HCT116 (cell line): ENCODE measurements around the gene MAP2K3. TPM values are rescaled to one million over a fixed set of nuclear protein-coding genes. Genes with fewer than 3 reads are reported as not detected.

ENCODE experiments used
- ATAC-seq: fragments of 200-7000 bp; cut with Tn5 transposase; 2 replicates; pipeline ENCODE4 v1.9.1; 2020; ENCODE audit warnings: mild to moderate bottlenecking, moderate library complexity
- BruUV-seq: library from RNA; stranded (reverse); fragments of 400-500 nt; replicated peaks from 2 replicates; lab custom pipeline; 2021; lab: Mats Ljungman, UMichigan
- CTCF ChIA-PET: fragments of 300-600 bp; sonication (Branson Sonifier 250); formaldehyde crosslinking; loops from one replicate; lab custom pipeline; 2021; ENCODE audit warnings: antibody characterized with exemption; lab: Charles Lee
- POLR2A ChIA-PET: fragments of 300-600, 350-600 bp; sonication (Branson Sonifier 250); formaldehyde crosslinking; loops from one replicate; lab custom pipeline; 2021; ENCODE audit warnings: antibody characterized with exemption; lab: Charles Lee
- RAD21 ChIA-PET, 2 experiments: fragments of 300-600 bp; sonication (Branson Sonifier 250); formaldehyde crosslinking; loops; one replicate each; lab custom pipeline; 2023; ENCODE audit warnings: low total read pairs in 2 of 2; ENCODE audit not compliant: uncharacterized antibody in 2 of 2, unreplicated experiment in 2 of 2, low non-redundant PET in 1 of 2; lab: Charles Lee
- DNase-seq: peaks from one replicate; pipeline ENCODE4 v3.0.0-alpha.2; 2010; ENCODE audit warnings: low read depth, low spot score
- H2AFZ ChIP-seq: fragments of 200-600 bp; shearing (Covaris generic), sonication (generic); 2 replicates; pipeline ENCODE4 v1.6.1; 2017; ENCODE audit warnings: low read depth, mixed run types, mixed read lengths, antibody characterized with exemption, low read length; ENCODE audit not compliant: poor library complexity, severe bottlenecking
- H3K27ac ChIP-seq: 2 replicates; pipeline ENCODE4 v1.5.1; 2012; ENCODE audit warnings: low read depth, low read length
- H3K27me3 ChIP-seq: fragments of 200-600 bp; sonication (generic); 2 replicates; pipeline ENCODE4 v1.6.1; 2016; ENCODE audit warnings: mixed run types, low read length, mixed read lengths; ENCODE audit not compliant: insufficient read depth
- H3K36me3 ChIP-seq, 2 experiments: fragments of 200-500 bp in 1 of 2; fragments of 200-600 bp in 1 of 2; sonication (Bioruptor generic) in 1 of 2; sonication (generic) in 1 of 2; 2 replicates each; pipeline versions ENCODE4 v1.5.1 to v1.6.1; 2014 to 2016; ENCODE audit warnings: low read length in 2 of 2, inconsistent platforms in 1 of 2, mixed read lengths in 1 of 2, mixed run types in 1 of 2; ENCODE audit not compliant: insufficient read depth in 2 of 2, control insufficient read depth in 1 of 2
- H3K4me1 ChIP-seq, 2 experiments: fragments of 200-600 bp in 1 of 2; sonication (generic) in 1 of 2; 2 replicates each; pipeline versions ENCODE4 v1.5.1 to v1.6.1; 2012 to 2017; ENCODE audit warnings: low read length in 2 of 2, inconsistent platforms in 1 of 2, mild to moderate bottlenecking in 1 of 2, mixed read lengths in 1 of 2, mixed run types in 1 of 2, moderate library complexity in 1 of 2; ENCODE audit not compliant: insufficient read depth in 2 of 2, control insufficient read depth in 1 of 2
- H3K4me2 ChIP-seq: fragments of 200-600 bp; sonication (generic); 2 replicates; pipeline ENCODE4 v1.6.1; 2017; ENCODE audit warnings: mixed run types, low read length, mixed read lengths
- H3K4me3 ChIP-seq, 2 experiments: fragments of 200-600 bp in 1 of 2; sonication (generic) in 1 of 2; replicated peaks in 1 of 2; 2 replicates each; pipeline ENCODE4 v1.5.1; 2011 to 2016; ENCODE audit warnings: low read length in 2 of 2, control low read depth in 1 of 2, low read depth in 1 of 2, mild to moderate bottlenecking in 1 of 2, mixed read lengths in 1 of 2, mixed run types in 1 of 2
- H3K79me2 ChIP-seq: fragments of 200-600 bp; sonication (generic); 2 replicates; pipeline ENCODE4 v1.6.1; 2017; ENCODE audit warnings: mild to moderate bottlenecking, mixed run types, low read length, moderate library complexity, mixed read lengths; ENCODE audit not compliant: insufficient read depth
- H3K9ac ChIP-seq: fragments of 200-600 bp; sonication (generic); 2 replicates; pipeline ENCODE4 v1.6.1; 2016; ENCODE audit warnings: low read length, mixed read lengths
- H3K9me2 ChIP-seq: fragments of 200-600 bp; sonication (generic), shearing (Covaris generic); 2 replicates; pipeline ENCODE4 v1.6.1; 2017; ENCODE audit warnings: mixed run types, mild to moderate bottlenecking, moderate library complexity; ENCODE audit not compliant: insufficient read depth
- H3K9me3 ChIP-seq, 2 experiments: fragments of 200-500 bp in 1 of 2; fragments of 200-600 bp in 1 of 2; sonication (Bioruptor generic) in 1 of 2; sonication (generic) in 1 of 2; 2 replicates each; pipeline ENCODE4 v1.6.1; 2014 to 2017; ENCODE audit warnings: low read length in 2 of 2, mixed read lengths in 2 of 2, inconsistent platforms in 1 of 2, low read depth in 1 of 2, mild to moderate bottlenecking in 1 of 2, mixed run types in 1 of 2, moderate library complexity in 1 of 2; ENCODE audit not compliant: control insufficient read depth in 1 of 2, insufficient read depth in 1 of 2
- H4K20me1 ChIP-seq: fragments of 200-600 bp; sonication (generic), shearing (Covaris generic); 2 replicates; pipeline ENCODE4 v1.6.1; 2017; ENCODE audit warnings: mixed run types, mild to moderate bottlenecking, moderate library complexity; ENCODE audit not compliant: insufficient read depth
- ELF1 ChIP-seq: IDR thresholded peaks from 2 replicates; pipeline ENCODE4 v1.6.1; 2012; ENCODE audit warnings: low read depth, borderline replicate concordance
- EZH2 ChIP-seq: fragments of 200-600 bp; sonication (generic); IDR thresholded peaks from 2 replicates; pipeline ENCODE4 v1.6.1; 2017; ENCODE audit warnings: antibody characterized with exemption, mixed run types
- EZH2phosphoT487 ChIP-seq: fragments of 200-600 bp; IDR thresholded peaks from 2 replicates; pipeline ENCODE4 v1.6.1; 2018; ENCODE audit warnings: antibody characterized with exemption, borderline replicate concordance
- FOSL1 ChIP-seq: IDR thresholded peaks from 2 replicates; pipeline ENCODE4 v1.6.1; 2012; ENCODE audit warnings: low read depth
- JUND ChIP-seq: IDR thresholded peaks from 2 replicates; pipeline ENCODE4 v1.6.1; 2012
- POLR2A ChIP-seq: IDR thresholded peaks from 2 replicates; pipeline ENCODE4 v1.7.0; 2011; ENCODE audit warnings: borderline replicate concordance; ENCODE audit not compliant: insufficient read depth, insufficient read length; ENCODE audit errors: extremely low read depth
- POLR2AphosphoS5 ChIP-seq: IDR thresholded peaks from 2 replicates; pipeline ENCODE4 v1.6.1; 2011; ENCODE audit warnings: mild to moderate bottlenecking, low read depth, low read length, moderate library complexity
- RAD21 ChIP-seq: IDR thresholded peaks from 2 replicates; pipeline ENCODE4 v1.6.1; 2012; ENCODE audit warnings: low read depth, mild to moderate bottlenecking
- SIN3A ChIP-seq: IDR thresholded peaks from 2 replicates; pipeline ENCODE4 v1.6.1; 2012; ENCODE audit warnings: low read depth
- YY1 ChIP-seq: IDR thresholded peaks from 2 replicates; pipeline ENCODE4 v1.6.1; 2011; ENCODE audit warnings: low read length, low read depth, moderate library complexity, mild to moderate bottlenecking; ENCODE audit not compliant: insufficient replicate concordance; ENCODE audit errors: extremely low read depth
- intact Hi-C: fragments of 100-400 bp; cut with micrococcal nuclease; formaldehyde crosslinking; loops from 2 replicates; pipeline ENCODE4 v1.10.0; 2022
- total RNA-seq: library from RNA; stranded (reverse); gene quantifications from one replicate; pipeline ENCODE4 v1.2.1, GENCODE V29; 2021; ENCODE audit not compliant: unreplicated experiment
- TF ChIP-seq, protein P1 (sequence below): IDR thresholded peaks from 2 replicates; pipeline ENCODE4 v1.6.1; 2012
- TF ChIP-seq, protein P2 (sequence below), 3 experiments: fragments of 200-600 bp in 1 of 3; sonication (generic) in 1 of 3; IDR thresholded peaks in 2 of 3; conservative IDR thresholded peaks in 1 of 3; 2 replicates each; pipeline ENCODE4 v1.5.1; 2012 to 2017; ENCODE audit warnings: low read depth in 2 of 3, low read length in 2 of 3, antibody characterized with exemption in 1 of 3, borderline replicate concordance in 1 of 3, control low read depth in 1 of 3, mild to moderate bottlenecking in 1 of 3, mixed read lengths in 1 of 3, mixed run types in 1 of 3, moderate library complexity in 1 of 3; ENCODE audit not compliant: insufficient read depth in 1 of 3
- TF ChIP-seq, protein P3 (sequence below): IDR thresholded peaks from 2 replicates; pipeline ENCODE4 v1.6.1; 2012; ENCODE audit warnings: low read depth

MAP2K3 gene
- total RNA-seq, 1 experiment from 2014 or later: 96.7 TPM

DNA sequence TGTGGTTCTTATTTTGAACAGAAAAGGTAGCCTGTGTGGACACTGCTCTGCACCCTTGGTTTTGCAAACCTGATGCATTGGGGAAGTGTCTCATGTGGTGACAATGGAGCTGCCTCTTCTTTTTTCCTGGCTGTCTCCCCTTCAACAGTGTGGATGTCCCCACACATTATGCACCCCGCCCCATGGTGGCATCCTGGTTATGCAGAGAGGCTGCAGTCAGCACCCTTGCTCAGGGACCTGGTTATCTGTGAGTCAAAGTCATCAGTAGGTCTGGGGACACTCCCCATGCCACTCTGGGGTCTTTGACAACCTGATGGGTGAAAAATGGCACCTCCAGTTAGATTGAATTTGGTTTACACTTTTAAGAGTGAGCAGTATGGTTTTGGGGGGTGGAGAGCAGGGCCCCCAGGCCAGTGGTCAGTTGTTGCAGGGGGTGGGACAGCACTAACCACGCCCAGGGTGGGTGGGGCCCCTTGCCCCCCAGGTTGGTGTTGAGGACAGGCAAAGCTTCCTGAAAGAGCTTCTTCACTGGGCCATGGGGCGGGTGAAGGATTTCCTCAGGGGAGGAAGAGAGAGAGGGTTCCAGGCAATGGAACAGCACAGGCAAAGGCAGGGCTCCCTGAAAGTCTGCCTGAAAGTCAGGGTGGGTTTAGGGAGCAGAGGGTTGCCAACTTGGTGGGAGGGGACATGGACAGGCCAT, 67.0 kb downstream of the MAP2K3 start:
- H3K9me2 ChIP-seq: no peaks in the 10 kb centered on the region
- H3K27ac ChIP-seq: no peak overlapping the region
- H3K9me3 ChIP-seq: no peaks in the 10 kb centered on the region
- no peak for DNase-seq
- no TSS peak for BruUV-seq
- no peak overlapping the region for H3K4me3 ChIP-seq
- no peak overlapping the region for H3K4me2 ChIP-seq
- POLR2A ChIA-PET: no interaction called here
- no peak for TF ChIP-seq EZH2phosphoT487
- no peaks in the 10 kb centered on the region for H3K27me3 ChIP-seq
- RAD21 ChIA-PET: no interaction called here
- H3K79me2 ChIP-seq: no peaks in the 10 kb centered on the region
- H2AFZ ChIP-seq: no peak overlapping the region
- intact Hi-C loops: no loop called here
- no peak overlapping the region for H3K9ac ChIP-seq
- H3K4me1 ChIP-seq: peaks cover 2 to 5% of the 10 kb centered on the region in 2 experiments; a peak in 1 of 4 replicates
- H3K36me3 ChIP-seq: no peaks in the 10 kb centered on the region
- CTCF ChIA-PET: no interaction called here
- H4K20me1 ChIP-seq: no peaks in the 10 kb centered on the region
- no peak for ATAC-seq

DNA sequence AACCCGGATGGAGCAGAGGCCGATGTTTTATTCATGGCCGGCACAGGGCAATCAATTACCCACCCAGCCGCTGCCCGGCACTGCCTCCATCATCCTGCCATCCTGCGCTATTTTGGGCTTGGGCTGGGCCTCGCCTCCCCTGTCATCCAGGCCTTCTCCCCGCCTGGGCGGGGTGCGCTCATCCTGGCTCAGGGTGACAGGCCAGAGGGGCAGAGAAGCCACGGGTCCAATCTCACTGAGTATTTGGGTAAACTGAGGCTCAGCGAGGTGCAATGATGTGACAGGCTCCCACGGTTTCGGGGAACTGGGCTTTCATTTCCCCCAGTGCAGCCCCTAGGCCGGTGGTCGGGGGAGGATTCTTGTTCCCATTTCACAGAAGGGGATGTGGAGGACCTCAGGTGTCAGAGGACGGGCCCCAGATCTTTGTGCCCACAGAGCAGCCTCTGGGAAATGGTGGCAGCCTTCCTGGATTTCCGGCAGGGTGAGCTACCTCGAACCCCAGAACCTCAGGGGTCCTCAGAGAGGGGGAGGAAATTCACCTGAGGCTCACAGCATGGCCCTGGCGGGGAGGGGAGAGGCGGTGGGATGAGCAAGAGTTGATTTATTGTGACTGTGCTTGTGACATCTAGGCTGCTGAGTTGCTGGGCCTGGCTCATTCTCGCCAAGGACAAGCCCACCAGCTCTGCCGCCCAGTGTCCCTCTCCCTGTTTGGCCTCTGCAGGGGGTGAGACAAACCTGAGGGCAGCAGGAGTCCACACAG, 67.9 kb downstream of the MAP2K3 start:
- no peaks in the 10 kb centered on the region for H4K20me1 ChIP-seq
- TF ChIP-seq FOSL1: no peak
- no peak for TF ChIP-seq POLR2AphosphoS5
- no peak for TF ChIP-seq EZH2
- no peak for TF ChIP-seq JUND
- no peak for TF ChIP-seq ELF1
- TF ChIP-seq RAD21: no peak
- TF ChIP-seq, protein P1, sequence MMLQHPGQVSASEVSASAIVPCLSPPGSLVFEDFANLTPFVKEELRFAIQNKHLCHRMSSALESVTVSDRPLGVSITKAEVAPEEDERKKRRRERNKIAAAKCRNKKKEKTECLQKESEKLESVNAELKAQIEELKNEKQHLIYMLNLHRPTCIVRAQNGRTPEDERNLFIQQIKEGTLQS: no peak
- TF ChIP-seq, protein P2, sequence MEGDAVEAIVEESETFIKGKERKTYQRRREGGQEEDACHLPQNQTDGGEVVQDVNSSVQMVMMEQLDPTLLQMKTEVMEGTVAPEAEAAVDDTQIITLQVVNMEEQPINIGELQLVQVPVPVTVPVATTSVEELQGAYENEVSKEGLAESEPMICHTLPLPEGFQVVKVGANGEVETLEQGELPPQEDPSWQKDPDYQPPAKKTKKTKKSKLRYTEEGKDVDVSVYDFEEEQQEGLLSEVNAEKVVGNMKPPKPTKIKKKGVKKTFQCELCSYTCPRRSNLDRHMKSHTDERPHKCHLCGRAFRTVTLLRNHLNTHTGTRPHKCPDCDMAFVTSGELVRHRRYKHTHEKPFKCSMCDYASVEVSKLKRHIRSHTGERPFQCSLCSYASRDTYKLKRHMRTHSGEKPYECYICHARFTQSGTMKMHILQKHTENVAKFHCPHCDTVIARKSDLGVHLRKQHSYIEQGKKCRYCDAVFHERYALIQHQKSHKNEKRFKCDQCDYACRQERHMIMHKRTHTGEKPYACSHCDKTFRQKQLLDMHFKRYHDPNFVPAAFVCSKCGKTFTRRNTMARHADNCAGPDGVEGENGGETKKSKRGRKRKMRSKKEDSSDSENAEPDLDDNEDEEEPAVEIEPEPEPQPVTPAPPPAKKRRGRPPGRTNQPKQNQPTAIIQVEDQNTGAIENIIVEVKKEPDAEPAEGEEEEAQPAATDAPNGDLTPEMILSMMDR (IDR thresholded peaks at IDR 0.05 in 2 of 3, conservative IDR thresholded peaks at IDR 0.05 in 1 of 3; ENCODE audit: borderline replicate concordance in 1 of 3, insufficient read depth in 1 of 3, low read depth in 2 of 3, low read length in 2 of 3): no peak
- TF ChIP-seq, protein P3, sequence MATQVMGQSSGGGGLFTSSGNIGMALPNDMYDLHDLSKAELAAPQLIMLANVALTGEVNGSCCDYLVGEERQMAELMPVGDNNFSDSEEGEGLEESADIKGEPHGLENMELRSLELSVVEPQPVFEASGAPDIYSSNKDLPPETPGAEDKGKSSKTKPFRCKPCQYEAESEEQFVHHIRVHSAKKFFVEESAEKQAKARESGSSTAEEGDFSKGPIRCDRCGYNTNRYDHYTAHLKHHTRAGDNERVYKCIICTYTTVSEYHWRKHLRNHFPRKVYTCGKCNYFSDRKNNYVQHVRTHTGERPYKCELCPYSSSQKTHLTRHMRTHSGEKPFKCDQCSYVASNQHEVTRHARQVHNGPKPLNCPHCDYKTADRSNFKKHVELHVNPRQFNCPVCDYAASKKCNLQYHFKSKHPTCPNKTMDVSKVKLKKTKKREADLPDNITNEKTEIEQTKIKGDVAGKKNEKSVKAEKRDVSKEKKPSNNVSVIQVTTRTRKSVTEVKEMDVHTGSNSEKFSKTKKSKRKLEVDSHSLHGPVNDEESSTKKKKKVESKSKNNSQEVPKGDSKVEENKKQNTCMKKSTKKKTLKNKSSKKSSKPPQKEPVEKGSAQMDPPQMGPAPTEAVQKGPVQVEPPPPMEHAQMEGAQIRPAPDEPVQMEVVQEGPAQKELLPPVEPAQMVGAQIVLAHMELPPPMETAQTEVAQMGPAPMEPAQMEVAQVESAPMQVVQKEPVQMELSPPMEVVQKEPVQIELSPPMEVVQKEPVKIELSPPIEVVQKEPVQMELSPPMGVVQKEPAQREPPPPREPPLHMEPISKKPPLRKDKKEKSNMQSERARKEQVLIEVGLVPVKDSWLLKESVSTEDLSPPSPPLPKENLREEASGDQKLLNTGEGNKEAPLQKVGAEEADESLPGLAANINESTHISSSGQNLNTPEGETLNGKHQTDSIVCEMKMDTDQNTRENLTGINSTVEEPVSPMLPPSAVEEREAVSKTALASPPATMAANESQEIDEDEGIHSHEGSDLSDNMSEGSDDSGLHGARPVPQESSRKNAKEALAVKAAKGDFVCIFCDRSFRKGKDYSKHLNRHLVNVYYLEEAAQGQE: no peak
- TF ChIP-seq YY1: no peak
- no peak for TF ChIP-seq POLR2A
- no peak for TF ChIP-seq SIN3A
- H3K4me2 ChIP-seq: no peak overlapping the region
- DNase-seq: no peak
- H3K79me2 ChIP-seq: no peaks in the 10 kb centered on the region
- no peak overlapping the region for H2AFZ ChIP-seq
- no peak overlapping the region for H3K27ac ChIP-seq
- no peaks in the 10 kb centered on the region for H3K9me2 ChIP-seq
- no peak for ATAC-seq
- no peaks in the 10 kb centered on the region for H3K9me3 ChIP-seq
- H3K27me3 ChIP-seq: no peaks in the 10 kb centered on the region
- no TSS peak for BruUV-seq
- H3K4me1 ChIP-seq: peaks cover 2 to 5% of the 10 kb centered on the region in 2 experiments; a peak in 1 of 4 replicates
- no peak overlapping the region for H3K4me3 ChIP-seq
- CTCF ChIA-PET: no interaction called here
- H3K36me3 ChIP-seq: no peaks in the 10 kb centered on the region
- POLR2A ChIA-PET: no interaction called here
- H3K9ac ChIP-seq: no peak overlapping the region
- intact Hi-C loops: no loop called here
- RAD21 ChIA-PET: no interaction called here
